ENCODE measurements around the gene DAO.

Gene DAO

GRCh38 chr12:108912361-108912760 is 32.5 kb downstream of the DAO start:
- no peak for TF ChIP-seq CTCF (conservative IDR thresholded peaks at IDR 0.05)
- H3K27ac ChIP-seq, result no peak overlapping the region; the same call in 1 of the 2 replicates

DNA sequence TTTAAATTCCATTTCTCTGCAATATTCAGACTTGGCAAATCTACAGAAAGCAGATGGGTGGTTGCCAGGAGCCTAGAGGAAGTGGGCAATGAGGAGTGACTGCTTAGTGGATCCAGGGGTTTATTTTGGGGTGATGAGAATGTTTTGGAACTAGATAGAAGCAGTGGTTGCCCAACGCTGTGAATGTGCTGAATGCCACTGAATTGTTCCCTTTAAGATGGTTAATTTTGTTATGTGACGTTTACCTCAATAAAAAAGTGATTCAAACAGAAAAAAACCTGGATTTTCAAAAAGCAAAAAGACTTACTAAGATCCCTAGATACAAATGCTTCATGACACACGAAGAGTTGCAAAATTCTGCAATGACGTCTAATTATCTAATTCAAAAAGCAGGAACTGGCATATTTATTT is 34.2 kb downstream of the DAO start:
- no peak for TF ChIP-seq CTCF (conservative IDR thresholded peaks at IDR 0.05)
- no peak overlapping the region for H3K27ac ChIP-seq

- no peak for TF ChIP-seq CTCF (conservative IDR thresholded peaks at IDR 0.05)
- no peak overlapping the region for H3K27ac ChIP-seq
Observed at GRCh38 chr12:108915632-108916133, 35.8 kb downstream of the DAO start.

- no peak overlapping the region for H3K27ac ChIP-seq
- no peak for TF ChIP-seq CTCF (conservative IDR thresholded peaks at IDR 0.05)
Observed at GRCh38 chr12:108916336-108916735, 36.4 kb downstream of the DAO start.

DNA sequence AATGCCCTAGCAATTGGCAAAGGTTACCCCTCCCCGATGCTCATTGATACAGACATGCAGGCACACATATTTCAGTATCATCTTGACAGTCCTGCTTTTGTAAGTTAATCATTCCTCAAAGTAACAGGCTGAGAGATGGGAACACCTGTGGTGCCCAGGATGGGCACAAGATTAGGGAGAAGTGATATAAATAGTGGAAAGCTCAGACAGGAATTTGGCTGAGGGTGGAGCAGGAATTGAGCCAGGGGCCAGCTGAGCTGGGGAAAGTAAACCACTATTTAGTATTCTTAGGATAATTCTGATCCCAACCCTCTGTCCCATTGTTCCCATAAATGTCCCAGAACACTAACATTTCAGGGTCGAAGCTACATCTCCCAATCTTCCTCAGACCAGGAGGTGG is 38.3 kb downstream of the DAO start:
- H3K27ac ChIP-seq, result no peak overlapping the region
- no peak for TF ChIP-seq CTCF (conservative IDR thresholded peaks at IDR 0.05)

DNA sequence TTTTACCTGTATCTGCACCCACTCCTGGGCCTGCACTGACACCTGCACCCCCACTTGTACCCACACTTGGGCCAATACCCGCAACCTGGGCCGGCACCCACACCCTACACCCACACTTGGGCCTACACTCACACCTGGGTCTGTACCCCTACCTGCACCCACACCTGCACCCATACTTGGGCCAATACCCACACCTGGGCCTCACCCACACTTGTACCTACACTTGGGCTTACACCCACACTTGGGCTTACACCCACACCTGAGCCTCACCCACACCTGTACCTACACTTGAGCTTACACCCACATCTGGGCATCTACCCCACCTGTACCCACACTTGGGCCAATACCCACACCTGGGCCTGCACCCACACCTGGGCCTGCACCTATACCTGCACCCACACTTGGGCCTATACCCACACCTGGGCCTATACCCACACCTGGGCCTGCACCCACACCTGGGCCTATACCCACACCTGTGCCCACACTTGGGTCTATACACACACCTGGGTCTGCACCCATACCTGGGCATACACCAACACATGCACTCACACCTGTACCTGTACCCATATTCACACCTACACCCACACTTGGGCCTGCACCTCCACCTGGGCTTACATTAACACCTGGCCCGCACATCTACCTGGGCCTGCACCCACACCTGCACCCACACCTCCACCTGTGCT is 39.2 kb downstream of the DAO start:
- no peak for TF ChIP-seq CTCF (conservative IDR thresholded peaks at IDR 0.05)
- H3K27ac ChIP-seq, result peak overlapping the region; percentile 51; the same call in 1 of the 2 replicates

GRCh38 chr12:108921946-108922345 is 42.1 kb downstream of the DAO start:
- no peak for TF ChIP-seq CTCF (conservative IDR thresholded peaks at IDR 0.05)
- no peak overlapping the region for H3K27ac ChIP-seq

Measured in VCaP (cell line).